NCI-H82 treated with DMSO at 0.1 percent for 48 hours (cell line): ENCODE data around the gene ITGB1BP1.
A peak's percentile ranks its signal among the peaks of the same experiment; 100 is the strongest.

Source experiments
- DNase-seq: peaks from one replicate; lab custom pipeline; 2025; ENCODE audit not compliant: unreplicated experiment; lab: John Stamatoyannopoulos, UW

The ITGB1BP1 gene

DNA sequence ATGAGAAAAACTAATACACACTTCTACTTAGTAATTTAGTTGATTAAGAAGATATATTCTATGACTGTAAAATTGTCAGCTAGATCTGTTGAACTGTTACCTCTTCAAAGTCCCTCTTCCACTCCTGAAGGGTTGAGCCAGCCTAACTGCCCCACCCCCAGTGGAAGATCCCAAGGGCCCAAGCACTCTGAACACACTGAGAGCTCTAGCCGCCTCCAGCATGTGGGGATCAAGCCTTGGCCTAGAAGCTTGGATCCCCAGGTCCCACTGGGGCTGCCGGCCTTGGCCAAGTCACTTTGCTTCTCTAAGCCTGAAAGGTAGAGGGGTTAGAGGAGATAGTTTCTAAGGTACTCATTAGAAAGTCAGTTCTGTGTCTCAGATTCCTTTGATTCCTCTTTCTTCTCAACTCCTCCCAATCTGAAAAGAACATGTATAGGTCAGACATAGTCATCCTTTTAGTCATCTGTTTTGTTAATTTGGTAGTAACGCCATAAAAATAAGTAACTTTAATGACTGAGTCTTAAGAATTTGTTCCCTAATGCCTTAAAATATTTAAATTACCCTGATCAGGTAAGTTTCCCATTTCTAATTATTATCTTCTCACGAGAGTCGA, 5.7 kb upstream of the ITGB1BP1 start:
- no peak for DNase-seq

GRCh38 chr2:9424447-9425164, 1.3 kb upstream of the ITGB1BP1 start:
- DNase-seq = no peak

- DNase-seq = no peak
These were observed 569 bp upstream of the ITGB1BP1 start for GRCh38 chr2:9423922-9424272.

DNA sequence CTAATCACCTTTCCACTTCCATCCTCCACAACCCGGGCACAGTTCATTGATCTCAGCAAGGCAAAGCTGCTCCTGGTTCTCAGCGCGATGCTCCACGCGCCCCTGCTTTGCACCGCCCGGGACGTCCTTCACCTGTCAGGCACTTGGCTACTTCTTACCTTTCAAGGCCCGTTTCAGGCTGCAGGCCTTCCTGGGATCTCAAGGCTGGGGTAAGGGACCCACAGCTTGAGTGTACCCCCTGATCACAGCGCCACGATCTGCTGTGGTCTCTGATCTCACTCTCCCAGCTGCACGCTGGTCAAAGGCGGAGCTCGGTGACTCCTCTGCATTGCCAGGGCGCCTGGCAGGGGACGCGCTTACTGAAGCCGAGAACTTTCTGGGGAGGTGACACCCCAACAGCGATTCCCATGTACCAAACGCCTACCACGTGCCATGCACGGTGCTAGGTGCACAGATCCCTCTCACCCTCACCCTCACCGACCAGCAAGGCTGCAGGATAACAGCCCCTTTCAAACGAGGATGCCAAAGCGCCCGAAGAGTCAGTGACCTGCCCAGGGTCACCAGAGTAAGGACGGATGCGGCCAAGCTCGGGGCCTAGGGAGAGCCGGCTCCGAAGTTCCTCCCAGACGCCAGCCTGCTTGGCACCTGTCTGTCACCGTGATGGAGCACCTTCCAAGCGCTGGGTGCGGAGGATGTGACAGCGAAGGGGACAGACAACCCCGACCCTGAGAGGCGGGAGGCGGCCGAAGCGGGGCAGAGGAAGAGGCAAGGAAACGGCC, 818 bp downstream of the ITGB1BP1 start:
- no peak for DNase-seq

DNA sequence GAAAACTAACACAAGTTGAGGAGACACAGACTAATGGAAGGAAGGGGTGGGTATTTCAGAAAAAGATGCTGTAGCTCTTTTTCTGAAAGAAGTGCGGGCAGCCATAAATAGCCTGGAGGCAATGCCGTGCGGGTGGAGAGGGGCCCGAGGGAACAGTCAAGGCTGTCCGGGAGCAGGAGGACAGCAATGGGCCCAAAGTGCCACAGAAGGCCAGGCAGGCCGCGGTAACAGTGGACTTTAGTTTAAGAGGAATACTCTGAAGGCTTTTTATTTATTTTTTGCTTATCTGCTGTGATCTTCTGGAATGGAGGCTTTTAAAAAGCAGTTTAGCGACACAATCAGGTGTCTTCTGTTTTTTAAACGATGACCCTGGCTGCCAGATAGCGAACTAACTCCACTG, 2.8 kb downstream of the ITGB1BP1 start:
- no peak for DNase-seq

GRCh38 chr2:9419541-9419940, 3.8 kb downstream of the ITGB1BP1 start:
- peak; percentile 2 for DNase-seq

DNA sequence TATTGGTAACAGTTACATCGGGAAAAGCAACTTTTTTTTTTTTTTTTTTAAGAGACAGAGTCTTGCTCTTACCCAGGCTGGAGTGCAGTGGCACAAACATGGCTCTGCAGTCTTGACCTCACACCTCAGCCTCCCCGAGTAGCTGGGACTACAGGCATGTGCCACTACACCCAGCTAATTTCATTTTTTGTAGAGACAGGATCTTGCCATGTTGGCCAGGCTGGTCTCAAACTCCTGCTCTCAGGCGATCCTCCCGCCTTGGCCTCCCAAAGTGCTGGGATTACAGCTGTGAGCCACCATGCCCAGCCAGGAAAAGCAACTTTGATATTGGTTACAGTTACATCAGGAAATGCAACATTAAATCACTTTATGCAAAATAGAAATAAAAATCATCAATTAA, 4.6 kb downstream of the ITGB1BP1 start:
- no peak for DNase-seq

DNA sequence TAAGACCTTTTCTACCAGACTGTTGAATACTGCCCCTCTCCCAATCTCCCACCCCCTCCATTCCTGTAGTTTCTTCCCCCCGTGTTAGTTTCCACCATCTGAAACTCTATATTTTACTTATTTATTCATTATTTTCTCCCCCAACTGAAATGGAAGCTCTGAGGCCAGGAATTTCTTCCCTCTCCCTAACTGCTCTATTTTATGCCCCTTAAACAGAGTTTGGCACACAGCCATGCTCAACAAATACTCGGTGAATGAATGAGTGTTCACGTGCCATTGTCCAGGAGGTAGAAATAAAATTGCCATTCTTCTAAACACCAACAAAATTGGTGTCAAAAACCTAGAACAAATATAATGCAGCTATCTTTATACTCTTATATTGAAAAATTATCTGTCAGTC, 5.6 kb downstream of the ITGB1BP1 start:
- no peak for DNase-seq

GRCh38 chr2:9416962-9417316, 6.4 kb downstream of the ITGB1BP1 start:
- DNase-seq = no peak

DNA sequence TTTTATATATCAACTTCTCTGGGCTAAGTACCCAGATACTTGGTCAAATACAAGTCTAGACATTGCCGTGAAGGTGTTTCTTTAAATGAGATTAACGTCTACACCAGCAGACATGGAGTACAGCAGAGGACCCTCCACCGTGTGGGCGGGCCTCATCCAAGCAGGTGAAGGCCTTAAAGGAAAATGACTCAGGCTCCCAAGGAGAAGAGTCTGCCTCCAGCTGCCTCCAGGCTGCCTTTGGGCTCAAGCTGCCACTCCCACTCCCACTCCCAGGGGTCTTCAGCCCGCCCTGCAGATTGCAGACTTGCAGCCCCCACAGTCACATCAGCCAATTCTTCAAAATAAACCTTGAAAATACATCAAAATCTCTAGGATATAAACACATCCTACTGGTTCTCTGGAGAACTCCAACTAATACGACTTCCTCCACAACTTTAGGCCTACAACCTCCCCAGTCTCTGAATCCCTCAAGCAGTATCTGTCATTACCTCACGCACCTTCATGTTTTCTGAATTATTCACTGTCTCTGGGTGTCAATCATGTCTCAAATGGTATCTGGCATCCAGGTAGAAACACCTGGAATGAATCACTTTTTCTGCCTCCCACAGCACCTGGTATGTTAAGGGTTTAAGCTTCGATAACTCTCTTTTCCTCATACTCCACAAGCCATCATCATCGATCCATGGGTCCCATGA, 6.9 kb downstream of the ITGB1BP1 start:
- DNase-seq = no peak

DNA sequence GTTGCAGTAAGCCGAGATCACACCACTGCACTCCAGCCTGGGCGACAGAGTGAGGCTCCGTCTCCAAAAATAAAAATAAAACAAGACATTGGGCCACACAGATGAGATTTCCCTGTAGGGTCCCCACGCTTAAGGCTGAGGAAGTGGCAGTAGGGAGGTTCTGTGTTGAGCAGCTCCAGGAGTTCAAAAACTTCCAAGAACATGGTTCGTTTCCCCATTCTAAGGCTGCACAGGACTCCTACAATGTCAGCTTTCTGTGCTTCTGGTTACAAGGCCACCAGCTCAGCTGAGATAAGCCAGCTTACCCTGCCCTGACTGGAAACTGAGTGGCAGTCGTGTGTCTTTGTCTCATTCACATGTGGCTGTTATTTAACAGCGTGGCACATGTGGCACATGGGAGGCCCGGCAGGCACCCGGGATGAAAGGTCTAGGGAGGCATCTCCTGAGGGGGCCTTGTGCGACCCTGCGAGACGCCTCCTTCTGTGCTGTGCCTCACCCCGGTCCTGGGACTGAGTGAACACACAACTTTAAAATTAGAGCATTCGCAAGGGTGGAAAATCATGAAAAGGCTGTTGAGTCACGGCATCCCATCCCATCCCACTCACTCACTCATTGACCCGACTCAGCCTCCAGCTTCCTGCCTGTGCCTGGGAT, 7.7 kb downstream of the ITGB1BP1 start:
- DNase-seq = no peak

GRCh38 chr2:9412781-9413180, 10.5 kb downstream of the ITGB1BP1 start:
- no peak for DNase-seq

GRCh38 chr2:9410108-9410507, 13.2 kb downstream of the ITGB1BP1 start:
- DNase-seq = no peak

DNA sequence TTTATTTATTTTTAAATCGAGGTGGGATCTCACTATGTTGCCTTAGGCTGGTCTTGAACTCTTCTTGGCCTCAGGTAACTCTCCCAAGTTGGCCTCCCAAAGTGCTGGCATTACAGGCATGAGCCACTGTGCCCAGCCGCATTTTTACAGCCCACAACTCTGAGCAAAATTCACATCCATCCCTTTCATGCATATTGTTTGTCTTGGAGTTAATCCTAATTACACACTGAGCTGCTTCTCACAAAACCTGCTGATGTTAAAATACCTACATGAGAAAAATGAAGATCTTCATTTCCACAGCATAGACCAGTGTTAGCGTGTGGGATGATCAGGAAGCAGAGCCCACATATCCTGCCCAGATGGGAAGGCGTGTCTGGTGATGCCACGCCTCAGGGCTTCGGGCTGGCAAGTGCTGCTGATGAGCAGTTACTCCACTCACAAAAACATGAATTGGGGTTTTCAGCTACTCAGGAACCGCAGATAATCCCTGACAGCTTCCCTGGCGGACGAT, 14.6 kb downstream of the ITGB1BP1 start:
- peak; percentile 31 for DNase-seq

GRCh38 chr2:9407363-9407811, 15.9 kb downstream of the ITGB1BP1 start:
- DNase-seq = peak; percentile 3

DNA sequence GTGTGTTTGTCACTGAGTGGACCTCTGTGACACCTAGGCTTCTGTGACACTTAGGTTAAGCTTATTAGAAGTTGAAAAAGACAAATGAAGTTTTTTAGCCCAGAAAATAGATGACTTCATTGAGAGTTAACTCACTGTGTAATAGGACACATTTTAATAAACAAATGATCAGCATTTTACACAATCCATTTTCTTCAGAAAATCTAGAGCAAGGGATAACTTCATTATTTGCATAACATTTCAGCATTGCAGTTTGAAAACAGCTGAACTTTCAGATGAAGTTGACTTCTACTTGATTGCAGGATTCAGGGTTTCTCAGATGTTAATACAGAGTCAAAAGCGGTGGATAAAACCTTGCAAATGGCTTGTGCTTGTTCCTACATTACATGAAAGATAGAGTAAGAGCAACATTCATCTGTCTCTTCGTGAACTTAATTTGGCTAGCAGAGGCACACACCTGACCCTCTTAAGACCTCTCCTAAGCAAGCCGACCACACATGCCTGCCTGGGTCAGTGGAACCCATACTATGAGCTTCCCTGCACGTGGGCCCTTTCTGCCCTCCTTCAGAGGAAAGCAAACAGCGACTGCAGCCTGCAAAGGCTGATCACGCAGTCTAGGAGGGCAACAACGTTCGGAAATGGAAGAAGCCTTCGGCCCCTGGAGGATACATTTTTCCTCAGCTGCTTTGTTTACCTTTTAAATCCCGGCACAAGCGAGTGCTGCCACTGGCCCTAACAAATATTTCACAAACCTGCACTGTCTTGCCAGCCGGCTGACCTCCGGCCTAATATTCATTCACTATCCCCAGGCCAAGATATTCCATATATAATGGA, 16.6 kb downstream of the ITGB1BP1 start:
- DNase-seq = no peak

- DNase-seq = no peak
These were observed 17.7 kb downstream of the ITGB1BP1 start for GRCh38 chr2:9405636-9406035.

DNA sequence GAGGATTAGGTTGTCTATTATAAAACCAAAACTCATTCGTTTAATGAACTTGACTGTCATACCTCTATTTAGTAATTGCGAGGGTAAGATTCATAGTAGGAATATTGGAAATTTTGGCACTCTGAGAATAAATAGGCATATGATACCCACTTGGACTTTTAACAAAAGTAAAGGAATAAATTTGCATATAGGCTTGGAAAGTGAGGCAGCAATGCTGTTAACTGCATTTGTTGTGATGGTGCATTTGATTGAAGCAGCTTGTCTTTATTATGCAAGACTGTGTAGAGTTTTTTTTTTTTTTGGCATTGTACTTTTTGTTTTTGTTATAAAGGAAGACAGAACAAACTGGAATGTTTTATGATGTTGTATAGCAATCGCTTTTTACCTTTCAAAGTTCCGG, 18.9 kb downstream of the ITGB1BP1 start:
- DNase-seq = no peak

DNA sequence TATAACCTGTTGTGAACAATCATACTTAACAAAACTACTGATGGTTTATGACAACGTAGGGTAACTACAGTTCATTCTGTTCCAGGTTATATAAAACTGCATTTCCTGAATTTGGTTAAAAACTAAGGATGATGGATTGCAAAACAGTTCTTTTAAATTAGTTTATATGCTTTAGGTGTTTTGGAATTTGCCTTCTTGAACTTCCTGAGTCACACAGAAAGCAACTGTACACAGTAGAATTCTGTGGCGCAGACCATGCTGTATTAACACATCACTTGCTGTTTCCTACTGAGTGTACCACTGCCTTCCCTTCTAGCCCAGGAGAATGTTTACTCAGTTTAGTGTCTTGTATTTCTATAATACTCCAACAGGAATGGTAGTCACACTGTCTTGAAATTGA, 19.4 kb downstream of the ITGB1BP1 start:
- DNase-seq = no peak
